Heart right ventricle (tissue), 16 donors: ENCODE measurements around the gene FYB1. TPM values are rescaled to one million over a fixed set of nuclear protein-coding genes. Genes with fewer than 3 reads are reported as not detected.
"Not testable (repeated sequence)": the region's sequence is repeated elsewhere in the genome, so short reads cannot be mapped to it uniquely, and the experiment has no call there.

Experiments
- ATAC-seq, 8 donors: fragments of 200-7000 bp; cut with Tn5 transposase; one replicate each; pipeline ENCODE4 v1.9.1; 2020; ENCODE audit warnings: mild to moderate bottlenecking in 8 of 8, moderate library complexity in 8 of 8, moderate number of reproducible peaks in 1 of 8
- DNase-seq, 2 donors: peaks; one replicate each; pipeline ENCODE4 v3.0.0-alpha.2; 2020
- H3K27ac ChIP-seq, 10 donors: fragments of 200-600 bp; sonication (generic) in 2 of 10; one replicate each; pipeline versions ENCODE4 v1.5.0 to v1.8.0; 2020 to 2022; ENCODE audit warnings: mild to moderate bottlenecking in 3 of 10
- H3K27me3 ChIP-seq, 7 donors: fragments of 200-600 bp; one replicate each; pipeline ENCODE4 v1.8.0; 2021 to 2022; ENCODE audit warnings: mild to moderate bottlenecking in 2 of 7
- H3K36me3 ChIP-seq, 9 donors: fragments of 200-600 bp; sonication (generic) in 1 of 9; one replicate each; pipeline versions ENCODE4 v1.5.0 to v1.8.0; 2020 to 2022; ENCODE audit warnings: mild to moderate bottlenecking in 2 of 9
- H3K4me1 ChIP-seq, 9 donors: fragments of 200-600 bp; sonication (generic) in 1 of 9; one replicate each; pipeline versions ENCODE4 v1.5.0 to v1.8.0; 2020 to 2022; ENCODE audit warnings: mild to moderate bottlenecking in 4 of 9
- H3K4me3 ChIP-seq, 10 donors: fragments of 200-600 bp; sonication (generic) in 2 of 10; one replicate each; pipeline versions ENCODE4 v1.5.0 to v1.8.0; 2020 to 2022; ENCODE audit warnings: mild to moderate bottlenecking in 7 of 10, moderate library complexity in 2 of 10
- H3K9me3 ChIP-seq, 11 donors: fragments of 200-600 bp in 10 of 11; sonication (generic) in 2 of 11; one replicate each; pipeline versions ENCODE4 v1.5.0 to v1.8.0; 2013 to 2022; ENCODE audit warnings: mild to moderate bottlenecking in 2 of 11, control low read depth in 1 of 11, moderate library complexity in 1 of 11
- CTCF ChIP-seq, 9 donors: fragments of 200-600 bp; sonication (generic) in 2 of 9; IDR thresholded peaks; one replicate each; pipeline versions ENCODE4 v1.5.0 to v1.8.0; 2021 to 2022; ENCODE audit warnings: antibody characterized with exemption in 9 of 9, mild to moderate bottlenecking in 5 of 9, moderate library complexity in 1 of 9
- WGBS, 2 donors: extraction: QIAGEN DNeasy Blood & Tissue Kit; methylation state at CpG; one replicate each; pipeline ENCODE4 v1.1.7; 2013; ENCODE audit warnings: inconsistent platforms in 1 of 2; 5-methylcytosine and 5-hydroxymethylcytosine counted together
- intact Hi-C, 10 donors: fragments of 100-400 bp; cut with DNase I; formaldehyde crosslinking; loops; one replicate each; pipeline versions ENCODE4 v1.11.1 to v1.14.2; 2022
- polyA plus RNA-seq, 2 donors: library from polyadenylated mRNA; stranded (reverse); fragments of 200-250 nt; gene quantifications; one replicate each; pipeline ENCODE4 v1.2.3, GENCODE V29; 2013
- total RNA-seq, 10 donors: library from RNA; stranded (reverse); fragmentation: NEBNext Ultra II Directional in 3 of 10; extraction: Animal tissue kit (Norgen Biotek cat#: 25700) in 3 of 10; gene quantifications; one replicate each; pipeline versions ENCODE4 v1.2.1 to v1.2.4, GENCODE V29; 2021 to 2023
- donor health status: Arrhythmogenic right ventricular cardiomyopathy.
- donor health status: ischemic (EF 13 %, LVEDD 7.1; RV severe dilation, severe dysfunction).
- donor health status: healthy with polysubstance abuse.
- donor health status: DM: no; HTN: yes; CAD: no.
- donor health status: DM: no; HTN: no; CAD: no.
- donor health status: ischemic (EF 25% LVEDD 6.9; RV normal size, moderate dysfunction).
- donor health status: ischemic (EF 25% LVEDD 5.7; RV mildly dilated, moderate dysfunction).
- donor health status: healthy.
- donor health status: DM: yes; HTN: yes; CAD: no.
- donor health status: Ischemic cardiomyopathy.
- donor health status: ischemic (EF 35%, LVEDD 5.7; RV mildly dilated, moderate dysfunction).
- donor health status: nonischemic (EF 11% LVEDD 7.7; RV severe dilation, severe dysfunction).
- donor health status: DM: yes; HTN: yes; CAD: no.
- donor health status: PGD.
- donor health status: ischemic (EF 29% LVEDD 5.4; RV normal size, mild dysfunction).
- donor health status: nonischemic (EF 23%, LVEDD 6.1; RV moderate dilation, normal function).

Gene FYB1
- total and polyA plus RNA-seq, 12 donors: 0.61 to 33.8 (median 2.3) TPM

DNA sequence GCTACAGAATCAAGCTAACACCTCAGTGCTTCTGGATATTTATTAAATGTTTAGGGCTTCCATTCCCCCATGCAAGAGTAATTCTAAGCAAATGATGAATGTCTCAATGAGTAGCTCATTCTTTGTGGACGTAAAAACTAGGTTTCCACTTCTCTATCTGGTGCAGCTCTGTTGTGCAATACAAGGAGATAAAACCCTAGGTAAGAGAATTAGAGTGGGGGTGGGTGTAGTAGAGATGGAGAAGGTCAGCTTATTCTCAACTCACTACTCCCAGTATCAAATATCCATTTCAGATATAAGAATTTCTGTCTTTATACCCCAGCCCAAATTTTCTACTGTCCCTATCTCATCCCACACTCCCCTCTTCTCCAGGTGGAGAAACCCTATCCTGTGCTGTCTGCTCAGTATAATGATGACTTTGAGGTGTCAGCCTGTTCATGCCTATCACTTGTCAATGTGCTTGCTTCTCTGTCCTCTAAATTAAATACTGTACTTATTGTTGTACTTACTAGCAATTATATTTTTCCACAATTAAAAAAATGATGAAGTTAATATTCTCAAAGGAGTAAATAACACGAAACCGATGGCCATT lies 4.3 kb upstream of the FYB1 start:
- H3K27me3 ChIP-seq: no peaks in the 10 kb centered on the region
- no peak for TF ChIP-seq CTCF (IDR thresholded peaks at IDR 0.05)
- intact Hi-C loops: loop anchor here in 2 of 10 donors (5.0 to 10.0 kb wide), 2 partner anchors 151 to 349 kb away; no protein-coding TSS in a partner anchor
- DNase-seq: no peak
- peaks cover 0 to 77% (median 0%) of the 10 kb centered on the region in 9 donors for H3K4me1 ChIP-seq
- ATAC-seq: no peak
- 72 to 79% methylated on average over 3 of the region's 3 CpGs for WGBS, 2 donors
- no peak overlapping the region for H3K4me3 ChIP-seq
- no peaks in the 10 kb centered on the region for H3K9me3 ChIP-seq
- no peaks in the 10 kb centered on the region for H3K36me3 ChIP-seq
- peak overlapping the region in 1 of 10 donors; percentile 59 for H3K27ac ChIP-seq

DNA sequence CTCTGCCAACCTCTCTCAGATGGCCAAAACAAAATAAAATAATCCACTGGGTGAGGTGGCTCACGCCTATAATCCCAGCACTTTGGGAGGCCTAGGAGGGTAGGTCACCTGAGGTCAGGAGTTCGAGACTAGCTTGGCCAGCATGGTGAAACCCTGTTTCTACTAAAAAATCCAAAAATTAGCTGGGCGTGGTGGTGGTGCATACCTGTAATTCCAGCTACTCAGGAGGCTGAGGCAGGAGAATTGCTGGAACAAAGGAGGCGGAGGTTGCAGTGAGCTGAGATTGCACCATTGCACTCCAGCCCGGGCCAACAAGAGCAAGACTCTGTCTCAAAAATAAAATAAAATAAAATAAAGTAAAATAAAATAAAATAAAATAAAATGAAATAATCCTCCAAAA lies 2.3 kb upstream of the FYB1 start:
- not testable (repeated sequence) for H3K27me3 ChIP-seq, H3K9me3 ChIP-seq, H3K27ac ChIP-seq, H3K4me3 ChIP-seq, H3K36me3 ChIP-seq, ATAC-seq, DNase-seq
- intact Hi-C loops: loop anchor here in 3 of 10 donors (2.0 to 10.0 kb wide), 3 partner anchors 61 to 351 kb away; no protein-coding TSS in a partner anchor
- peaks cover 0 to 83% (median 0%) of the 10 kb centered on the region in 9 donors for H3K4me1 ChIP-seq
- 97 to 100% methylated on average over 5 of the region's 5 CpGs for whole genome bisulfite sequencing, 2 donors

- Histone ChIP-seq H3K27ac (peak overlapping the region in 1 of 10 donors; percentile 75), H3K27me3 (no peaks in the 10 kb centered on the region), H3K4me3 (no peak overlapping the region), H3K4me1 (peaks cover 0 to 85% (median 0%) of the 10 kb centered on the region in 9 donors), H3K36me3 (no peaks in the 10 kb centered on the region), H3K9me3 (no peaks in the 10 kb centered on the region)
- TF ChIP-seq CTCF (IDR thresholded peaks at IDR 0.05): no peak
- DNase-seq: no peak
- no peak for ATAC-seq
- intact Hi-C loops: loop anchor here in 3 of 10 donors (2.0 to 10.0 kb wide), 3 partner anchors 62 to 352 kb away; no protein-coding TSS in a partner anchor
- 93% methylated on average over 4 of the region's 4 CpGs for WGBS, 2 donors
These were observed 1.1 kb upstream of the FYB1 start for GRCh38 chr5:39220280-39221030.

DNA sequence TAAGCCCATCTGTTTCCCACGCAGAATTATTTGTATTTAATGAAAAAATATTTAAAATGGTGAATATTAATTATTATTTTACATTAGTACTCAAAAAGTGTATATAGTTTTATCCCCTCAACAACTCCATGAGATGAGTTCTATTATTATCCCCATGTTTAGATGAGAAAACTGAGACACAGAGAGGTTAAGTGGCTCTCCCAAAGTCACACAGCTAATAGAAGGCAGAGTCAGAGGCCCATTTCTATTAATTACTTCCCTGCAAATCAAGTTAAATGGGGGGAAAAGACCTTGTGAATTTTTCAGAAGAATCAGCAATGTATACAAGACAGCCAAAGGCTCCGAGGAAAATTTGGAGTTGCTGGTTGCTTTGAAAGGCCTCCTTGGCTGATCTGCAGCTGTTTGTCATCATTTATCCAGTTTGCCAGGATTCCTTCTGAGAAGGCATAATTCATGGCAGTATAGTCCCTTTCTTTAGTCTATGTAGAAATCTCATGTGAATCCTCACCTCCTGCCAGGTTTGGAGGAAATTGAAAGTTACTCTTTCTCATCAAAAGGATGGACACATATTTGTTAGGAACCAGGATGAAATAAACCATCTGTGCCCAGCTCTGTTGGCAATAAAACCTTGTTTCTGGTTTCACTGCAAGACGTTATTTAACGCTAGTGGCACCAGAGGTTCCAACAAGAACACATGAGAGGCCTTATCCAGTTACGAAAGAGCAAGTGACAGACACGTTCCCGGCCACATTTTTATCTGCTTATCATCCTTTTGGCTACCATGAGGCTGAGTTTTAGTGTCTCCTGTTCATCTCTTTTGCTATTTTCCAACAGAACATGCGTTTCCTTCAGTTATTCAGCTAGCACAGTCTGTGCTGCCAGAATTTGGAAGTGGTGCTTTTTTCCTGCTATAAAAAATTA lies 621 bp downstream of the FYB1 start:
- Histone ChIP-seq H3K36me3 (no peaks in the 10 kb centered on the region), H3K9me3 (no peaks in the 10 kb centered on the region), H3K27ac (peak overlapping the region in 3 of 10 donors; percentile 19 to 76 (median 46)), H3K4me1 (peaks cover 0 to 85% (median 0%) of the 10 kb centered on the region in 9 donors), H3K4me3 (peak overlapping the region in 6 of 10 donors; percentile 11 to 54 (median 20)), H3K27me3 (no peaks in the 10 kb centered on the region)
- ATAC-seq (peak; percentile 12 to 53 (median 30)), DNase-seq (no peak)
- no peak for TF ChIP-seq CTCF (IDR thresholded peaks at IDR 0.05)
- WGBS, 2 donors: 59 to 61% methylated on average over 8 of the region's 8 CpGs
- intact Hi-C loops: loop anchor here (2.0 to 10.0 kb wide), 11 partner anchors 64 to 356 kb away; partner anchors contain the start of gene C9 (in 1 of the 10)
